Panc1 (cell line): ENCODE results near the gene ERMARD. TPM values are rescaled to one million over a fixed set of nuclear protein-coding genes. Genes with fewer than 3 reads are reported as not detected.

Experiments used
- ATAC-seq: fragments of 200-7000 bp; cut with Tn5 transposase; 2 replicates; pipeline ENCODE4 v1.9.1; 2020; ENCODE audit warnings: mild to moderate bottlenecking, moderate library complexity
- BruUV-seq: library from RNA; stranded (reverse); fragments of 400-500 nt; replicated peaks from 2 replicates; lab custom pipeline; 2021; lab: Mats Ljungman, UMichigan
- CTCF ChIA-PET: fragments of 300-600 bp; sonication (Branson Sonifier 250); formaldehyde crosslinking; loops from one replicate; lab custom pipeline; 2022; ENCODE audit warnings: antibody characterized with exemption; lab: Charles Lee
- POLR2A ChIA-PET: fragments of 300-600 bp; sonication (Branson Sonifier 250); formaldehyde crosslinking; loops from one replicate; lab custom pipeline; 2022; ENCODE audit warnings: antibody characterized with exemption; lab: Charles Lee
- DNase-seq: peaks from one replicate; pipeline ENCODE4 v3.0.0-alpha.2; 2010; ENCODE audit warnings: low read depth, low spot score
- H3K27ac ChIP-seq: 2 replicates; pipeline ENCODE4 v1.5.1; 2011; ENCODE audit warnings: mild to moderate bottlenecking, low read length, inconsistent platforms
- H3K27me3 ChIP-seq: fragments of 200-500 bp; sonication (Bioruptor generic); 2 replicates; pipeline ENCODE4 v1.6.0; 2014; ENCODE audit warnings: low read length, inconsistent platforms; ENCODE audit not compliant: control insufficient read depth, insufficient read depth
- H3K36me3 ChIP-seq: fragments of 200-500 bp; sonication (Bioruptor generic); 2 replicates; pipeline ENCODE4 v1.5.1; 2014; ENCODE audit warnings: inconsistent platforms, mild to moderate bottlenecking, low read length, moderate library complexity; ENCODE audit not compliant: control insufficient read depth, insufficient read depth
- H3K4me1 ChIP-seq: 2 replicates; pipeline ENCODE4 v1.5.1; 2011; ENCODE audit warnings: inconsistent platforms, mild to moderate bottlenecking, low read length, moderate library complexity; ENCODE audit not compliant: control insufficient read depth, insufficient read depth
- H3K4me3 ChIP-seq, 2 experiments: 2 replicates each; pipeline ENCODE4 v1.5.1; 2011 to 2012; ENCODE audit warnings: low read depth in 2 of 2, low read length in 2 of 2, mild to moderate bottlenecking in 2 of 2, inconsistent platforms in 1 of 2, moderate library complexity in 1 of 2
- H3K9me3 ChIP-seq: fragments of 200-500 bp; sonication (Bioruptor generic); 2 replicates; pipeline ENCODE4 v1.5.1; 2014; ENCODE audit warnings: low read depth, mild to moderate bottlenecking, inconsistent platforms, low read length, moderate library complexity; ENCODE audit not compliant: control insufficient read depth, insufficient read depth
- POLR2AphosphoS5 ChIP-seq: IDR thresholded peaks from 2 replicates; pipeline ENCODE4 v1.6.1; 2012; ENCODE audit warnings: mild to moderate bottlenecking, low read depth, low read length, moderate library complexity
- SIN3A ChIP-seq: IDR thresholded peaks from 2 replicates; pipeline ENCODE4 v1.6.1; 2012; ENCODE audit warnings: low read depth, mild to moderate bottlenecking, low read length, moderate library complexity, borderline replicate concordance; ENCODE audit not compliant: insufficient read depth
- TCF7L2 ChIP-seq: IDR thresholded peaks from 2 replicates; pipeline ENCODE4 v1.6.1; 2011; ENCODE audit warnings: mild to moderate bottlenecking, low read depth, low read length, inconsistent platforms
- in situ Hi-C: cut with HindIII; loops from 2 replicates; pipeline ENCODE4 v1.10.0; 2016; ENCODE audit warnings: low sequenced_read_pairs, low pct_unique_long_range_greater_than_20kb
- intact Hi-C: fragments of 100-400 bp; cut with micrococcal nuclease; formaldehyde crosslinking; loops from one replicate; pipeline ENCODE4 v1.10.0; 2022; ENCODE audit not compliant: unreplicated experiment
- total RNA-seq: library from RNA; stranded (reverse); gene quantifications from one replicate; pipeline ENCODE4 v1.2.1, GENCODE V29; 2021; ENCODE audit not compliant: unreplicated experiment
- TF ChIP-seq, protein P1 (sequence below): fragments of 450-650 bp; IDR thresholded peaks from 2 replicates; pipeline ENCODE4 v1.5.1; 2017; ENCODE audit warnings: mild to moderate bottlenecking
- TF ChIP-seq, protein P2 (sequence below), 2 experiments: IDR thresholded peaks; 2 replicates each; pipeline ENCODE4 v1.6.1; 2011 to 2012; ENCODE audit warnings: low read depth in 2 of 2, control low read depth in 1 of 2, low read length in 1 of 2, mild to moderate bottlenecking in 1 of 2, moderate library complexity in 1 of 2; ENCODE audit not compliant: insufficient read depth in 1 of 2

The ERMARD gene
- total RNA-seq, 1 experiment from 2014 or later, result 38.5 TPM

DNA sequence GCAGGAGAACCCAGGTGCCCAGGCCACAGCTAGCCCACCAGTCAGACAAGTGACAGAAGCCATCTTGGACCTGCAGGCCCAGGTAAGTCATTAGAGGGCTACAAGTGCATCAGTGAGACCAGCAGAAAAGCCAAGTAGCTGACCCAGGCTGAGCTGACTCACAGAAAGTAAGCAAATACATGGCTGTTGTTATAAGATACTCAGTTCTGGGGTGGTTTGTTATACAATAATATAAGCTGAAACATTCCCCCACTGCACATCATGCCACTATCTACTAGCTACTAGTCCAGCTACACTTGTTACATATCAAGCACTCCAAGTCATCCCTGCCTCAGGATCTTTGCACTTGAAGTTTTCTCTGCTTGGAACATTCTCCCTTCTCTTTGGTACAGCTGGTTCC, 10.1 kb upstream of the ERMARD start:
- H3K4me3 ChIP-seq, result no peak overlapping the region
- no TSS peak for BruUV-seq
- no peak for DNase-seq
- no peaks in the 10 kb centered on the region for H3K9me3 ChIP-seq
- ATAC-seq, result no peak; the same call in 1 of the 2 replicates
- no peaks in the 10 kb centered on the region for H3K4me1 ChIP-seq
- no peak overlapping the region for H3K27ac ChIP-seq
- ChIA-PET POLR2A (interaction anchor here (0.6 kb wide), 1 partner anchor 564 kb away, joined by 3 read pairs; no protein-coding TSS in a partner anchor), CTCF (no interaction called here)
- no peaks in the 10 kb centered on the region for H3K36me3 ChIP-seq
- in situ Hi-C loops (no loop called here), intact Hi-C loops (no loop called here)
- TF ChIP-seq SIN3A, result no peak
- TF ChIP-seq, protein P1, sequence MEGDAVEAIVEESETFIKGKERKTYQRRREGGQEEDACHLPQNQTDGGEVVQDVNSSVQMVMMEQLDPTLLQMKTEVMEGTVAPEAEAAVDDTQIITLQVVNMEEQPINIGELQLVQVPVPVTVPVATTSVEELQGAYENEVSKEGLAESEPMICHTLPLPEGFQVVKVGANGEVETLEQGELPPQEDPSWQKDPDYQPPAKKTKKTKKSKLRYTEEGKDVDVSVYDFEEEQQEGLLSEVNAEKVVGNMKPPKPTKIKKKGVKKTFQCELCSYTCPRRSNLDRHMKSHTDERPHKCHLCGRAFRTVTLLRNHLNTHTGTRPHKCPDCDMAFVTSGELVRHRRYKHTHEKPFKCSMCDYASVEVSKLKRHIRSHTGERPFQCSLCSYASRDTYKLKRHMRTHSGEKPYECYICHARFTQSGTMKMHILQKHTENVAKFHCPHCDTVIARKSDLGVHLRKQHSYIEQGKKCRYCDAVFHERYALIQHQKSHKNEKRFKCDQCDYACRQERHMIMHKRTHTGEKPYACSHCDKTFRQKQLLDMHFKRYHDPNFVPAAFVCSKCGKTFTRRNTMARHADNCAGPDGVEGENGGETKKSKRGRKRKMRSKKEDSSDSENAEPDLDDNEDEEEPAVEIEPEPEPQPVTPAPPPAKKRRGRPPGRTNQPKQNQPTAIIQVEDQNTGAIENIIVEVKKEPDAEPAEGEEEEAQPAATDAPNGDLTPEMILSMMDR, result no peak
- TF ChIP-seq, protein P2, sequence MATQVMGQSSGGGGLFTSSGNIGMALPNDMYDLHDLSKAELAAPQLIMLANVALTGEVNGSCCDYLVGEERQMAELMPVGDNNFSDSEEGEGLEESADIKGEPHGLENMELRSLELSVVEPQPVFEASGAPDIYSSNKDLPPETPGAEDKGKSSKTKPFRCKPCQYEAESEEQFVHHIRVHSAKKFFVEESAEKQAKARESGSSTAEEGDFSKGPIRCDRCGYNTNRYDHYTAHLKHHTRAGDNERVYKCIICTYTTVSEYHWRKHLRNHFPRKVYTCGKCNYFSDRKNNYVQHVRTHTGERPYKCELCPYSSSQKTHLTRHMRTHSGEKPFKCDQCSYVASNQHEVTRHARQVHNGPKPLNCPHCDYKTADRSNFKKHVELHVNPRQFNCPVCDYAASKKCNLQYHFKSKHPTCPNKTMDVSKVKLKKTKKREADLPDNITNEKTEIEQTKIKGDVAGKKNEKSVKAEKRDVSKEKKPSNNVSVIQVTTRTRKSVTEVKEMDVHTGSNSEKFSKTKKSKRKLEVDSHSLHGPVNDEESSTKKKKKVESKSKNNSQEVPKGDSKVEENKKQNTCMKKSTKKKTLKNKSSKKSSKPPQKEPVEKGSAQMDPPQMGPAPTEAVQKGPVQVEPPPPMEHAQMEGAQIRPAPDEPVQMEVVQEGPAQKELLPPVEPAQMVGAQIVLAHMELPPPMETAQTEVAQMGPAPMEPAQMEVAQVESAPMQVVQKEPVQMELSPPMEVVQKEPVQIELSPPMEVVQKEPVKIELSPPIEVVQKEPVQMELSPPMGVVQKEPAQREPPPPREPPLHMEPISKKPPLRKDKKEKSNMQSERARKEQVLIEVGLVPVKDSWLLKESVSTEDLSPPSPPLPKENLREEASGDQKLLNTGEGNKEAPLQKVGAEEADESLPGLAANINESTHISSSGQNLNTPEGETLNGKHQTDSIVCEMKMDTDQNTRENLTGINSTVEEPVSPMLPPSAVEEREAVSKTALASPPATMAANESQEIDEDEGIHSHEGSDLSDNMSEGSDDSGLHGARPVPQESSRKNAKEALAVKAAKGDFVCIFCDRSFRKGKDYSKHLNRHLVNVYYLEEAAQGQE (IDR thresholded peaks at IDR 0.05; ENCODE audit: insufficient read depth in 1 of 2, low read depth in 2 of 2, low read length in 1 of 2), result no peak
- TF ChIP-seq TCF7L2, result no peak
- no peak for TF ChIP-seq POLR2AphosphoS5
- no peaks in the 10 kb centered on the region for H3K27me3 ChIP-seq

DNA sequence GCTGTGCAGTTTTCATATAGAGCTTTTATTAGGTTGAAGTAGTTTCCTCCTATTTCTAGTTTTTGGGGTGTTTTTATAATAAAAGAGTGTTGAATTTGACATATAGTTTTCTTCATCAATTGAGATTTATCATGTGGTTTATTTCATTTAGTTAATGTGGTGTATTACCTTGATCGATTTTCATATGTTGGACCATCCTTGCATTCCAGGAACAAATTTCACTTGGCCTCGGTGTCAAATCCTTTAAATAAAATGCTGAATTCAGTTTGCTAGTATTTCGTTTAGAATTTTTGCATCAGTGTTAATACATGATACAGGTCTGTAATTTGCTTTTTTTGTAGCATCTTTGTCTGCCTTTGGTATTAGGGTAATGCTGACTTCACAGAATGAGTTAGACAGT, 6.0 kb upstream of the ERMARD start:
- Histone ChIP-seq H3K27ac (no peak overlapping the region), H3K4me3 (no peak overlapping the region), H3K36me3 (no peaks in the 10 kb centered on the region), H3K4me1 (peaks cover 6% of the 10 kb centered on the region), H3K27me3 (no peaks in the 10 kb centered on the region), H3K9me3 (no peaks in the 10 kb centered on the region)
- ChIA-PET CTCF (no interaction called here), POLR2A (no interaction called here)
- ATAC-seq (no peak), DNase-seq (no peak)
- in situ Hi-C loops (no loop called here), intact Hi-C loops (no loop called here)
- BruUV-seq, result no TSS peak
- TF ChIP-seq, protein P2 (IDR thresholded peaks at IDR 0.05; ENCODE audit: insufficient read depth in 1 of 2, low read depth in 2 of 2, low read length in 1 of 2), result no peak
- TF ChIP-seq TCF7L2 (no peak), SIN3A (no peak)
